ENCODE data around the gene TRPM4.
"Not testable (repeated sequence)": the region's sequence is repeated elsewhere in the genome, so short reads cannot be mapped to it uniquely, and the experiment has no call there.

The TRPM4 gene

GRCh38 chr19:49152119-49152550 is 5.5 kb upstream of the TRPM4 start:
- DNase-seq, result no peak

DNA sequence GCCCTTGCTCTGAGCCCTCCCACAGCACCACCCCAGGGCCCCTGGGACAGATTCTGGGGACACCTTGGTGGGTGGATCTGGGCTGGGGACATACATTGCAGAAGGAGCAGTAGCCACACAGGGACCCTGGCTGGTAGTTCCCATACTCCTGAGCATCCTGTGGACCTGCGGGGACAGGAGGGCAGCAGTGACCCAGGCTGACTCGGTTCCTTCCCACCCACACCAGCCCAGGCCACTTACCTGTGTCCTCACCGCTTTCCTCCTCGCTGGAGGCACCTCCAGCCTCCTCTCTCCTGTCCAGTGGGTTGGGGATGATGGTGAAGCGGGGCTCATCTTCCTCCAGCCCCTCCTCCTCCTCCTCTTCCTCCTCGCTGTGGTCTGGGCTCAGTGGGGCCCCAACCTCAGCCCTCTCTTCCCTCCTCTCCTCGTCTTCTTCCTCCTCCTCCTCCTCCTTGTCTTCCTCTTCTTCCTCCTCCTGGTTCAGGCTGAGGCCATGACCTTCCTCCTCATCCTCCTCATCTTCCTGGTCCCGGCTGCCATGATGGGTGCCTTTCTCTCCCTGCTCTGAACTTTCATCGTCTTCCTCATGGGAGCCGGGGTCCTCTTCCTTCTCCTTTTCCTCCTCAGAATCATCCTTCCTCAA is 4.3 kb upstream of the TRPM4 start:
- no peak for DNase-seq

DNA sequence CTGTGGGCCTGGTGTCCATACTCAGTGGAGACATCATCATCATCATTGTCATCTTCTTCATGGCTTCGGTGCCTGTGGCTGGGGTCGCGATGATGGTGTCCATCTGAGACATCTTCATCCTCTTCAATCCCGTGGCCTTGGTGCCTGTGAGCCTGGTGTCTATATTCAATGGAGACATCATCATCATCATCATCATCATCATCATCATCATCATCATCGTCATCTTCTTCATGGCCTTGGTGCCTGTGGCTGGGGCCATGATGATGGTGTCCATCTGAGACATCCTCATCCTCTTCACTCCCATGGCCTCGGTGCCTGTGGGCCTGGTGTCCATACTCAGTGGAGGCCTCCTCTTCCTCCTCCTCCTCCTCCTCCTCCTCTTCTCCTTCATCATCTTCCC is 3.3 kb upstream of the TRPM4 start:
- no peak for DNase-seq

DNA sequence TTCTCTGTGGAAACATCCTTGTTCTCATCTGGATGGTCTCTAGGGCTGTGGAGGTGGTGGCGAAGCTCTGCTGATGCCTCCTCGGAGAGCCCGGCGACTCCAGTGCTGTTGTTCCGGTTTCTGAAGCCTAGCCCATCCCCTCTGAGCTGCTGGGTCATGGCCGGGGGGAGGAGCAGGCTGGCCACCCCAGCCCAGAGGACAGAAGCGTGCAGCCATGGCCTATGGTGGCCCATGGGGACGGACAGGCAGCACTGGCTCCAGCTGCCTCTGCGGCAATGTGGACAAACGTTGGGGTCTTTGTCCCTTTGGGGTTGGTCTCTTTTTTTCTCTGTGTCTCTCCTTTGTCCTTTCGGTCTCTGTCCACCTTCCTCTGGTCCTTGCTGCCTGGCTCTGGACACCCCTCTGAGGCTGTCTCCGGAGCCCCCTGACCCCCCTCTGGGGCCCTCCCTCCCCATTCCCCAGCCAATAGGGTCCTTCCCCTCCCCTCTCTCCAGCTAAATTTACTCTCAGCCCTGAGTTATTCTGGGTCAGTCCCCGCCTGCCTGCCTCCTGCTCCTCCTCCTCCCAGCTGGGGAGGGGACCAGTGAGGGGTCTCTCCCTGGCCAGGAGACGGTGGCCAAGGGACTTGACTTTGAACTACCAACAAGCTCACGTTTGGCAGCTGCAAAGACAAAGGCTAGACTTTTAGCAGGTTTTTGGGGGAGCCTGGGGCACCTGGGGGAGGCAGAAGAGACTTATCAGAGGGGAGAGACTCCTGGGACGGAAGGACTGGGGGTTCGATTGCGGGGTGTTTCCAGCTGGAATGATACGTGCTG is 2.4 kb upstream of the TRPM4 start, which contains the start of gene HRC:
Gene HRC, minus strand, starts transcription at position 392 of the 815 bp plus-strand sequence. Its CDS starts 159 bp downstream, at position 233.
- no peak for DNase-seq

DNA sequence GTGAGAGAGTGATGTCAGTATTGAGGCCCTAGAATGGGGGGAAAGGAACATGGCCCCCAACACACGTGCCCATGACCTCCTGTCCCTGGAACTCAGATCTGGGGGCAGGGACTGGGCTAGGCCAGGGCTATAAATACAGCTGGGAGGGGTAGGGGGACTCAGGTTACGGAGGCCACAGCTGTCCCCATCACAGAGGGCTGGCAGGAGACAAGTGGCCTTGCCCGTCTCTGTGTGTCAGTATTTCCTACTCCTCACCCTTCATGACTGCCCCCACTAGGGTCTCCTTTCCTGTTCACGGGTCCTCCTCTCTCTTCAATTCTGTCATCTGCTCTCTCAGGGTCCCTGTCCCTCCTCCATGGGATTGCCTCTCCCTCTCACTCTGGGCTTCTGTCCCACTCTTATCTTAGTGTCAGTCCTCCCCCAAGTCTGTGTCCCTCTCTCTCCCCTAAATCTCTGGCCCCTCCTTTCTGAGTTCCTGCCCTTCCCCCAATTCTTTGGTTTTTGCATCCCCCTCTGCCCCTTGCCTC is 1.7 kb upstream of the TRPM4 start:
- no peak for DNase-seq

DNA sequence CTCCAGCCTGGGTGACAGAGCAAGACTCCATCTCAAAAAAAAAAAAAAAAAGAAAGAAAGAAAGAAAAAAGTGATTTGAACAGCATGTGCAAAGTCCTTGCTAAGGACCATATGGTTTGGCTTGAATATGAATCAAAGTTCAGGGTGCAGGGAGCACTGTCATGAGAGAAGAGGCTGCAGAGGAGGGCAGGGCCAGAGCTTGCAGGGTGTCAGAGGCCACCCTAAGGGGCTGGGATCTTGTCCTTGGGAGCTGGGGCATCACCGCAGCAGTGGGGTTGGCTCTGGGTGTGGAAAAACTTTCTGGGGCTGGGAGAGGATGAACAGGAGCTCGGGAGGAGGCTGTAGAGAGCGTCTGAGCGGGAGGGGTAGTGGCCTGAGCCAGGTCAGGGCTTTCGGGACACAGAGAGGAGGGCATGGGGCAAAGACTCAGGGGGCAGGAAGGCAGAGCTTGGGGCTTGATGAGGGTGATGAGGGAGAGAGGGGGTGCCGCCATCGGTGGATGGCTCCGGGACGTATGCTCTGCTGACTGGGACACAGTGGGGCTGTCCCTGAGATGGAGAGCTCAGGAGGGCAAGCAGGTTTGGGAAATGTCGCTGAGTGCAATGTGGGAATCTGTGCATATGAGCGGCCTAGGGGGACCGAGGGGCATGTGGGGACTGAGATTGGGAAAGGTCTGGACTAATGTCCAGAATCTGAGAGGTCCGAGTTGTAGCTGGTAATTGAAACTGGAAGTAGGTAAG is 3.0 kb downstream of the TRPM4 start:
- no peak for DNase-seq

GRCh38 chr19:49161987-49162386 is 4.4 kb downstream of the TRPM4 start:
- no peak for DNase-seq

DNA sequence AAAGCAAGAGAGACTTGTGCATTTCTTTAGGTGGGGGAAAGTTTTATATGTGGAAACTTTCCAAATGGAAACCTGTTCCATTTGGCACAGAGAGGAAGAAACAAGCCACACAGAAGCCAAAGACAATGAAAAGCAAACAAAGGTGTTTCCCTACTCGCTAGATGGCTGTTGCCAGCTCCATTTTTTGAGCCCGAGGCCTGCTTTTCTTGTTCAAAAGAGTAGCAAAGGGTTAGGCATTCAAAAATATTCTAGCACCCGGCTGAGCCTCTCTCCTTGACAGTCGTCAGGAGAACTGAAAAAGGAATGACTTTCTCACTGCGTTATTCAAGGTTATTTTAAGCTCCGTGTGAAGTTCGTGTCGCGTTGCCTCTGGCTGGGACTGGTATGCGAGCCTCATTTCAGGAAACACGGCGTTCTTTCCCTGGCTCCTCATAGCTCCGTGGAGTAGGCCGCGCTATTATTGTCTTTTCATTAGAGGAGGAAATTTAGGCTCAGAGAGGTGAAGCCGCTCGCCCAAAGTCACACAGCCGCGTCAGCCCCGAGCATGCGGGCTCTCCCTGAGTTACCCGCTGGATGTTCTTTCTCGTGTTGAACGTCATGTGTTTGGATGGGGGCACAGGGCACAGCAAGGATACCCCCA is 7.6 kb downstream of the TRPM4 start:
- DNase-seq, result no peak

GRCh38 chr19:49165865-49166301 is 8.3 kb downstream of the TRPM4 start:
- no peak for DNase-seq

DNA sequence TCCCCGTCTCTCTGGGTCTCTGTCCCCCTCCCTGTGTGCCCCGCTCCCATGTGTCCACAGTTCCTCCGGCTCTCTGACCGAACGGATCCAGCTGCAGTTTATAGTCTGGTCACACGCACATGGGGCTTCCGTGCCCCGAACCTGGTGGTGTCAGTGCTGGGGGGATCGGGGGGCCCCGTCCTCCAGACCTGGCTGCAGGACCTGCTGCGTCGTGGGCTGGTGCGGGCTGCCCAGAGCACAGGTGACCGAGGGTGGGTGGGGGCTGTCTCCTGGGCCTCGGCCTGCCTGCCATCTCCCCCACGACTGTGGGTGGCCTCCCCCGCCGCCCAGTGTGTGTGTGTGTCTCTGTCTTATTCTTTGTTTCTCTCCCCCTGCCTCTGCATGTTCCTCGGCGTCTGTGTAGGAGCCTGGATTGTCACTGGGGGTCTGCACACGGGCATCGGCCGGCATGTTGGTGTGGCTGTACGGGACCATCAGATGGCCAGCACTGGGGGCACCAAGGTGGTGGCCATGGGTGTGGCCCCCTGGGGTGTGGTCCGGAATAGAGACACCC is 10.3 kb downstream of the TRPM4 start:
- DNase-seq, result no peak

- no peak for DNase-seq
These were observed 10.8 kb downstream of the TRPM4 start for GRCh38 chr19:49168421-49168820.

- no peak for DNase-seq
These were observed 15.6 kb downstream of the TRPM4 start for GRCh38 chr19:49173198-49173597.

- DNase-seq, result no peak
These were observed 23.1 kb downstream of the TRPM4 start for GRCh38 chr19:49180659-49181058.

- not testable (repeated sequence) for DNase-seq
These were observed 24.6 kb downstream of the TRPM4 start for GRCh38 chr19:49182010-49182847.

DNA sequence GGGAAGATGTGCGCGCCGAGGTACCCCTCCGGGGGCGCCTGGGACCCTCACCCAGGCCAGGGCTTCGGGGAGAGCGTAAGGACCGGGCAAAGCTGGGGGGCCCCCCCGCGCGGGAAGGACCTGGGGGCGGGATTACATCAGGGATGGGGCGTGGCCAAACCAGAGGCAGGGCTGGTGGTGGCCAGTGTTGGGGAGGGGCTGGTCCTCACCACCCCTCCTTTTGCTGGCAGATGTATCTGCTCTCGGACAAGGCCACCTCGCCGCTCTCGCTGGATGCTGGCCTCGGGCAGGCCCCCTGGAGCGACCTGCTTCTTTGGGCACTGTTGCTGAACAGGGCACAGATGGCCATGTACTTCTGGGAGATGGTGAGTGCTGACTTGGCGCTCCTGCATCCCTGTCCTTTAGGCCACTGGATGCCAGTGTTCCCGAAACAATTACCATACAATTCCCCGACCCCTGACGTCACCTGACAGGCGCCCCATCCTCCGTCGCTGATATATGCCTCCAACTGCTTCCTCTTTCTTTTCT is 25.3 kb downstream of the TRPM4 start:
- no peak for DNase-seq

DNA sequence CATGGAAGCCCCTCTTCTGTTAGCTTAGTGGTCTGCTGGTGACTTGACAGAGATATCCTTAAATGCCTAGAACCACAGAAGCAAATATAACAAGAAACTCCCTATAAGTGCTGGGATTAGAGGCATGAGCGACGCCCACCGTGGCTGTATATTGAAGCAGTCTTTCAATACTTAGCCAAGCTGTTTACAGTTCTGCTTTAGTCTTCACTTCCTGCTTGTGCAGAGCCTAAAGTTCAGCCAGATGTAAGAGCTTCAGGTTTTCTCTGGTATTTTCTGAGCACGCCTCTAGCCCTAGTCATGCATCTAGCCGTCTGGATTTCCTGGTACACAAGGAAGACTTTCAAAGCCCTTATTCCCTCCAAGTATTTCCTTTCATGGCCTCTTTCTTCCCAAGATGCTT is 28.5 kb downstream of the TRPM4 start:
- DNase-seq, result no peak

DNA sequence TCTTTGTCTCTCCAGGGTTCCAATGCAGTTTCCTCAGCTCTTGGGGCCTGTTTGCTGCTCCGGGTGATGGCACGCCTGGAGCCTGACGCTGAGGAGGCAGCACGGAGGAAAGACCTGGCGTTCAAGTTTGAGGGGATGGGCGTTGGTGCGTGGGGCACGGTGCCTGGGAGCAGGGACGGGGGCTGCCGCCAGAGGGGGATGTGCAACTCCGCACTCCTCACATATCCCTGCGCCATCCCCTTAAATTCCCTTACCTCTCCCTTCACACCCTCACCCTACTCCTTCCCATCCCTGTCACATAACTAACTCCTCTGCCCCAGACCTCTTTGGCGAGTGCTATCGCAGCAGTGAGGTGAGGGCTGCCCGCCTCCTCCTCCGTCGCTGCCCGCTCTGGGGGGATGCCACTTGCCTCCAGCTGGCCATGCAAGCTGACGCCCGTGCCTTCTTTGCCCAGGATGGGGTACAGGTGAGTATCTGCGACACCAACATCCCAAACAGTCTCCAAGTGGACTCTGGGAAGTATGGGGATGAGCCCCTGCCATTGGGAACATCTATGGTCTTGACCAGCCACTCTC is 31.1 kb downstream of the TRPM4 start:
- no peak for DNase-seq

GRCh38 chr19:49189259-49189658 is 31.7 kb downstream of the TRPM4 start:
- no peak for DNase-seq

DNA sequence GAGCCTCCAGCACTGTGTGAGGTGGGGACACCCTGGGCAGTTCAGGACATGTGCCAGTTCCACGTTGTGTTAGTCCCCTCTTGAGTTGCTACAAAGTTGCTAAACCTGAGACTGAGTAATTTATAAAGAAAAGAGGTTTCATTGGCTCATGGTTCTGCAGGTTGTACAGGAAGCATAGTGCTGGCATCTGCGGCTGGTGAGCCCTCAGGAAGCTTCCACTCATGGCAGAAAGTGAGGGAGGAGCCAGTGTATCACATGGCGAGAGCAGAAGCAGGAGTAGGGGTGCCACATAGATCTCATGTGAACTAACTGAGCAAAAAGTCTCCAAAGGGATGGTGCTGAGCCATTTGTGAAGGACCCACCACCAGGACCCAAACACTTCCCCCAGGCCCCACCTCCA is 33.2 kb downstream of the TRPM4 start:
- DNase-seq, result no peak

- no peak for DNase-seq
These were observed 36.3 kb downstream of the TRPM4 start for GRCh38 chr19:49193822-49194394.

- DNase-seq, result no peak
These were observed 36.8 kb downstream of the TRPM4 start for GRCh38 chr19:49194408-49194807.
